Body of pancreas (tissue), 4 donors: ENCODE measurements around the gene OR5V1. TPM values are rescaled to one million over a fixed set of nuclear protein-coding genes. Genes with fewer than 3 reads are reported as not detected.

Experiments used
- ATAC-seq: fragments of 150-250 bp; one replicate; pipeline ENCODE4 v1.9.1; 2016
- DNase-seq, 4 donors: peaks; one replicate each; pipeline ENCODE4 v3.0.0-alpha.2; 2019
- H3K27ac ChIP-seq, 4 donors: fragments of 200-600 bp; sonication (generic); 1 replicate in 3 of 4; 2 replicates in 1 of 4; pipeline versions ENCODE4 v1.5.1 to v1.6.1; 2016 to 2019; ENCODE audit warnings: mild to moderate bottlenecking in 1 of 4, mixed read lengths in 1 of 4, moderate library complexity in 1 of 4
- H3K27me3 ChIP-seq, 2 donors: fragments of 200-600 bp; sonication (generic); one replicate each; pipeline ENCODE4 v1.6.0; 2016; ENCODE audit warnings: mild to moderate bottlenecking in 1 of 2
- H3K36me3 ChIP-seq, 2 donors: fragments of 200-600 bp; sonication (generic); replicated peaks in 1 of 2; 2 replicates each; pipeline ENCODE4 v1.5.1; 2016; ENCODE audit warnings: low read depth in 2 of 2; ENCODE audit not compliant: insufficient read depth in 1 of 2
- H3K4me1 ChIP-seq: fragments of 200-600 bp; sonication (generic); one replicate; pipeline ENCODE4 v1.6.0; 2016
- H3K4me3 ChIP-seq, 2 donors: fragments of 200-600 bp; sonication (generic); 1 replicate in 1 of 2; 2 replicates in 1 of 2; pipeline ENCODE4 v1.5.1; 2016 to 2019
- H3K9me3 ChIP-seq, 3 donors: fragments of 200-600 bp; sonication (generic); 1 replicate in 2 of 3; 2 replicates in 1 of 3; pipeline ENCODE4 v1.5.1; 2016
- POLR2A ChIP-seq, 3 donors: fragments of 450-650 bp; IDR thresholded peaks; one replicate each; pipeline ENCODE4 v1.6.1; 2016; ENCODE audit warnings: antibody characterized with exemption in 3 of 3, mild to moderate bottlenecking in 2 of 3
- WGBS, 2 donors: methylation state at CpG; one replicate each; pipeline ENCODE4 v1.1.5; 2017; 5-methylcytosine and 5-hydroxymethylcytosine counted together
- intact Hi-C: fragments of 100-400 bp; cut with DNase I; formaldehyde crosslinking; loops from one replicate; pipeline ENCODE4 v1.15.1; 2023
- total RNA-seq, 2 donors: library from RNA; depleted of rRNA; stranded (reverse); fragments of >200 nt; gene quantifications; one replicate each; pipeline ENCODE4 v1.1.0, GENCODE V29; 2016
- TF ChIP-seq, protein P1 (sequence below), 7 experiments: fragments of 450-650 bp in 4 of 7; fragments of 200-600 bp in 3 of 7; sonication (generic) in 3 of 7; IDR thresholded peaks; one replicate each; pipeline ENCODE4 v1.5.1; 2016 to 2019; ENCODE audit warnings: antibody characterized with exemption in 7 of 7

OR5V1 gene
- total RNA-seq: not detected

DNA sequence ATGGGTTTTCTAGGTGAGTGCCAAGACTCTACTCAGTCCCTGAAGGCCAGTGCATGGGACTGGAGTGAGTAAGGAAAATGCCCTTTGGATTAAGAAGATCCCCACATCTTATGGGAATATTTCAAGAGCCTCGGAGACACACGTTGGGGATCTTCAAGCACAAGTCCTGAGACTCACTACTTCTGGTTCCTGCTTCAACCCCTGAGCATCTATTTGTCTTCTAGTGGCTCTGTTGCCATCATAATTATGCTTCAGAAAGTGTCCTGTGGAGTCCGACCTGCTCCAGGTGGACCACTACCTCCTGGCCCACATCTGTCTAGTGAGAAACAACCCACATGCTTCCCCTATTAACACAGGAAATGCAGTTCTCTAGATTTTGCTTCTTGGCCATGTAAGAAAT is at the start of gene OR5V1:
TSS of gene OR5V1 (minus strand) at position 101 of the 400 bp plus-strand sequence. CDS start 12,670 bp downstream, outside the sequence.
- Histone ChIP-seq H3K9me3 (no peaks in the 10 kb centered on the region), H3K36me3 (no peaks in the 10 kb centered on the region), H3K27ac (no peak within 1 kb of the TSS), H3K27me3 (no peaks in the 10 kb centered on the region), H3K4me3 (no peak within 1 kb of the TSS), H3K4me1 (no peaks in the 10 kb centered on the region)
- no peak for DNase-seq
- WGBS, 2 donors: 47 to 51% methylated on average over 3 of the region's 3 CpGs
- no peak for TF ChIP-seq POLR2A (IDR thresholded peaks at IDR 0.05)
- TF ChIP-seq, protein P1, sequence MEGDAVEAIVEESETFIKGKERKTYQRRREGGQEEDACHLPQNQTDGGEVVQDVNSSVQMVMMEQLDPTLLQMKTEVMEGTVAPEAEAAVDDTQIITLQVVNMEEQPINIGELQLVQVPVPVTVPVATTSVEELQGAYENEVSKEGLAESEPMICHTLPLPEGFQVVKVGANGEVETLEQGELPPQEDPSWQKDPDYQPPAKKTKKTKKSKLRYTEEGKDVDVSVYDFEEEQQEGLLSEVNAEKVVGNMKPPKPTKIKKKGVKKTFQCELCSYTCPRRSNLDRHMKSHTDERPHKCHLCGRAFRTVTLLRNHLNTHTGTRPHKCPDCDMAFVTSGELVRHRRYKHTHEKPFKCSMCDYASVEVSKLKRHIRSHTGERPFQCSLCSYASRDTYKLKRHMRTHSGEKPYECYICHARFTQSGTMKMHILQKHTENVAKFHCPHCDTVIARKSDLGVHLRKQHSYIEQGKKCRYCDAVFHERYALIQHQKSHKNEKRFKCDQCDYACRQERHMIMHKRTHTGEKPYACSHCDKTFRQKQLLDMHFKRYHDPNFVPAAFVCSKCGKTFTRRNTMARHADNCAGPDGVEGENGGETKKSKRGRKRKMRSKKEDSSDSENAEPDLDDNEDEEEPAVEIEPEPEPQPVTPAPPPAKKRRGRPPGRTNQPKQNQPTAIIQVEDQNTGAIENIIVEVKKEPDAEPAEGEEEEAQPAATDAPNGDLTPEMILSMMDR (IDR thresholded peaks at IDR 0.05): no peak
- no peak for ATAC-seq
- intact Hi-C loops: no loop called here

DNA sequence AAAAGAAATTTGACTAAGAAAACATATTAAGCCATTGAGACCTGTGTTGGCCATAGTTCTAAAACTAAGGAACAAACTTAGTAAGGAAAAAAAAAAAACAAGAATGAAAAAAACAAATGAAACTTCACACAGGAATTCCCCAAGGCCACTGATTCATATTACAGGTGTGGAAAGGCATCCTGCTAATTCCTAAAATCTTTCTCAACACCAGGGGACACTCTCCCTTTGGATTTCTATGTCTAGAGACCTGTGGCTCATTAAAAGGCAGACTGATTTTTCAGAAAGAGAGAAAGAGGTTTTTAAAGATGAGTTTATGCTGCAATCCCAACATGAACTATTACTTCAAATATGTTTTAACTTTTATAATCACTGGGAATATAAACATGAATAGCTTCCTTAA is 45.9 kb upstream of the OR5V1 start, which contains the start of gene OR12D1:
TSS of gene OR12D1 (plus strand) at position 341 of the 400 bp plus-strand sequence.
- no peaks in the 10 kb centered on the region for H3K27me3 ChIP-seq
- no peak for TF ChIP-seq POLR2A (IDR thresholded peaks at IDR 0.05)
- TF ChIP-seq, protein P1 (IDR thresholded peaks at IDR 0.05): peak in 6 of 7 experiments; percentile 10 to 56 (median 46)

DNA sequence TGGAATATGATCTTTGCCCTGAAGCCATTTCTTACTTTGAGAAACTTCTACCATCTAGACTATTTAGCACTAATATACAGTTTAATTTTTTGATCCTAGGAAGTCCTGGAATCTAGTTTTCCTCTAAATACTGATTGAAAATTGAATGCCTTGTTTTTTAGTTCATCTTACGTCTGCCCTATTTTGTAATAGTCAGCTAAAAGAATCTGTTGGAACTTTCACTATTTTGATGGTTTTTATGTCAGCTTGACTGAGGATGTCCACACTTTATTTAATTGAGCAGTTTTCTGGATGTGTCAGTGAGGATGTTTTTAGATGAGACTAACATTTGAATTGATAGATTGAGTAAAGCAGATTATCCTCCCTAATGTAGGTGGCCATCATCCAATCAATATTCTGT is 35.1 kb upstream of the OR5V1 start:
- Histone ChIP-seq H3K4me1 (no peaks in the 10 kb centered on the region), H3K9me3 (no peaks in the 10 kb centered on the region), H3K4me3 (no peak overlapping the region), H3K27me3 (no peaks in the 10 kb centered on the region), H3K27ac (no peak overlapping the region), H3K36me3 (no peaks in the 10 kb centered on the region)
- 26 to 85% methylated on average over 1 of the region's 1 CpG for WGBS, 2 donors
- no peak for DNase-seq
- intact Hi-C loops: no loop called here
- ATAC-seq: no peak
- no peak for TF ChIP-seq POLR2A (IDR thresholded peaks at IDR 0.05)
- TF ChIP-seq, protein P1 (IDR thresholded peaks at IDR 0.05): no peak

More for the DNA sequence above, 45.9 kb upstream of the OR5V1 start, which contains the start of gene OR12D1:
- ATAC-seq: peak; percentile 87
- no peaks in the 10 kb centered on the region for H3K9me3 ChIP-seq
- H3K27ac ChIP-seq: peak within 1 kb of the TSS in 1 of 4 donors; percentile 5
- no peak within 1 kb of the TSS for H3K4me3 ChIP-seq
- H3K36me3 ChIP-seq: no peaks in the 10 kb centered on the region
- intact Hi-C loops: no loop called here
- no peaks in the 10 kb centered on the region for H3K4me1 ChIP-seq
- peak in 1 of 4 donors; percentile 22 for DNase-seq

DNA sequence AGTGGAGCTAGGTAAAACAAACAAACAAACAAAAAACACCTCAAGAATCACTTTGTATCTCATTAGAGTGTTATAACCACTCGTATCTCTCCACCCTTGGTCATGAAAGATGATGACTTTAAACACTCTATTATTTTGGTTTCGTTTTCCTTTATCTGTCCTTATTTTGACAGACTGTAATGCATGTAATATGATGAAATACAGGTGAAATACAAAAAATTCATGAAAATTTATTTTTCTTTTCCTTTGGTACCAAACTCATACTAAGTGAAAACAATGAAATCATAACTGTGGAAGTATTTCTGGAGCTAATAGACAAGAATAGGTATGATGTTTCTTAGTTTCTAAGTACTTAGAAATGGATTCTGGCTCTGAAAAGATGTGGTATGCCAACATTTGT is 30.9 kb upstream of the OR5V1 start:
- no peak for TF ChIP-seq POLR2A (IDR thresholded peaks at IDR 0.05)
- TF ChIP-seq, protein P1 (IDR thresholded peaks at IDR 0.05): no peak
- intact Hi-C loops: no loop called here
- Histone ChIP-seq H3K36me3 (no peaks in the 10 kb centered on the region), H3K27ac (no peak overlapping the region), H3K27me3 (no peaks in the 10 kb centered on the region), H3K4me3 (no peak overlapping the region), H3K4me1 (no peaks in the 10 kb centered on the region), H3K9me3 (no peaks in the 10 kb centered on the region)
- ATAC-seq: no peak
- 54 to 64% methylated on average over 2 of the region's 2 CpGs for WGBS, 2 donors
- no peak for DNase-seq

DNA sequence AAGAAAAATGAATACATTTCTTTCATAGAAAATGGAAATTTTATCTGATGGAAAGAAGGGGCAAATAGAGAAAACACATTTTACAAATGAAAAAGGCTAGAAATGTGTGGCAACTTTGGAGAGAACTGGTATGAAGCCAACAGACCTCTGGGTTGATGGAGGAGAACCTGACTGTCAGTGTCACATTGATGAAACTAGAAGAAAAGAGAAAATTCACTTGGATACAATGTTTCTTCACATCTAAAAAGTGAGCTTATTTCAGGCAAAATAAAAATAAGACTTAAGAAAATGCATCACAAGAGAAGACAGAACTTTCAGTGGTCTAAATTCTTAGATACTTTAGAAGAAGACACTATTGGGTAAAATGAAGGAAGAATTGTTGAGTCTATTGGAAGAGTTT is 26.7 kb upstream of the OR5V1 start, which contains the start of gene OR12D2:
TSS of gene OR12D2 (plus strand) at position 301 of the 400 bp plus-strand sequence. CDS start 1,069 bp downstream, outside the sequence.
- Histone ChIP-seq H3K4me3 (no peak within 1 kb of the TSS), H3K4me1 (no peaks in the 10 kb centered on the region), H3K27ac (no peak within 1 kb of the TSS), H3K36me3 (no peaks in the 10 kb centered on the region), H3K27me3 (no peaks in the 10 kb centered on the region), H3K9me3 (no peaks in the 10 kb centered on the region)
- TF ChIP-seq, protein P1 (IDR thresholded peaks at IDR 0.05): no peak
- TF ChIP-seq POLR2A (IDR thresholded peaks at IDR 0.05): no peak
- DNase-seq (no peak), ATAC-seq (no peak)
- intact Hi-C loops: no loop called here
